GM18861 (cell line): ENCODE measurements around the gene VIT.
"Not testable (repeated sequence)": the region's sequence is repeated elsewhere in the genome, so short reads cannot be mapped to it uniquely, and the experiment has no call there.

Experiments
- ATAC-seq: cut with Tn5 transposase; IDR thresholded peaks from one replicate; pipeline ENCODE4 v1.9.1; 2021; ENCODE audit not compliant: unreplicated experiment

VIT gene

DNA sequence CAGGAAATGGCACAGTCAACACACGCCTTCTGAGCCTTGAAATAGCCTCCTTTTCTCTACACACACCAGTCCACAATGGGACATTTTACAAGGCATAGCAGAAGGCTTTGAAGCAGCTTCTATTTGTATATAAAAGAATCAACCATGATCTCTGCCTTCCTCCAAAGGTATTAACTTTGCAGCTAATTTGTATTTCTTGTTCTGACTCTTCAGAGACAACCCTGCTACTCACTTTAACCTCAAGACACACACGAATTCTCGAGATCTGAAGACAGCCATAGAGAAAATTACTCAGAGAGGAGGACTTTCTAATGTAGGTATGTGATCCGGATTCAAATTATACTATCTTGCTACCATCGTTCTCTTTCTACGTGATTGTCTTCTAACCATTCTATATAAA lies 104.6 kb downstream of the VIT start:
- no peak for ATAC-seq

GRCh38 chr2:36802952-36803351 lies 106.4 kb downstream of the VIT start:
- no peak for ATAC-seq

GRCh38 chr2:36805635-36806224 lies 109.2 kb downstream of the VIT start:
- ATAC-seq: no peak

- no peak for ATAC-seq
These were observed 110.8 kb downstream of the VIT start for GRCh38 chr2:36807223-36807886.

GRCh38 chr2:36808386-36809068 lies 112.0 kb downstream of the VIT start:
- no peak for ATAC-seq

DNA sequence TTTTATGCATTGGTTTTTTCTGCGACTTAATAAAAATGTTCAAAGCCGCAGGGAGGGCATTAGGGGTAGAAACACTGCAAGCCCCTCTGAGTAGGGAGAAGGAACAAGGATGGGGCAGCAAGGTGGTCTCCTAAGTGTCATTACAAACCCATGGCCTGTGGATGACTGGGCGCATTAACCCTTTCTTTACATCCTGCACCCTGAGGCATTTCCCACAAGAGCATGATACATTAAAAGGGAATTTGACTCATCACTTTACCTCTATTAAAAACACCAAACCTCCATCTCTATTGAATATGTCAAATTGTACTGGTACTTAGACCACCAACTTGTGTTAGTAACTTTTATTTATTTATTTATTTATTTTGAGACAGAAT lies 112.5 kb downstream of the VIT start:
- ATAC-seq: no peak

GRCh38 chr2:36811071-36811470 lies 114.6 kb downstream of the VIT start:
- no peak for ATAC-seq

- ATAC-seq: no peak
These were observed 115.7 kb downstream of the VIT start for GRCh38 chr2:36812196-36812595.

GRCh38 chr2:36818542-36818941 lies 122.0 kb downstream of the VIT start:
- ATAC-seq: no peak

GRCh38 chr2:36819095-36819711 lies 122.7 kb downstream of the VIT start:
- no peak for ATAC-seq

- no peak for ATAC-seq
These were observed 124.6 kb downstream of the VIT start for GRCh38 chr2:36820942-36821605.

GRCh38 chr2:36823862-36824261 lies 127.4 kb downstream of the VIT start:
- ATAC-seq: no peak

GRCh38 chr2:36824273-36824672 lies 127.8 kb downstream of the VIT start:
- no peak for ATAC-seq

GRCh38 chr2:36824683-36825082 lies 128.2 kb downstream of the VIT start:
- ATAC-seq: not testable (repeated sequence)

GRCh38 chr2:36831185-36831584 lies 134.7 kb downstream of the VIT start:
- no peak for ATAC-seq

DNA sequence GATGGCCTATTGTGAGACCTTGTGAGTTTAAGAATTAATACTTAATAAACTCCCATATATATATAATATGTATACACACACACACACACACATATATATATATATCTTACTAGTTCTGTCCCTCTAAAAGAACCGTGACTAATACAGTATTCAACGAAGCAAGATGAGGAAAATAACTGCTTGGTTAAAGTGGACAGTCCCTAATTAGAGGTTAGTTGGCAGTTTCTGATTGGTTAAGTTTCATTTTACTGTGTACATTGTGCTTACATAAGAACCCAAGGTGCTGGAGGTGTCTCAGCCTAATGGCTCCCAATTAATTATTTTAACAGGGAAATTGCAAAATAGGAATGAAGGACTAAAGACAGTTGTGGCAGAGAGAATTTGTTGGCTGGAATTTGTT lies 137.7 kb downstream of the VIT start:
- ATAC-seq: no peak

DNA sequence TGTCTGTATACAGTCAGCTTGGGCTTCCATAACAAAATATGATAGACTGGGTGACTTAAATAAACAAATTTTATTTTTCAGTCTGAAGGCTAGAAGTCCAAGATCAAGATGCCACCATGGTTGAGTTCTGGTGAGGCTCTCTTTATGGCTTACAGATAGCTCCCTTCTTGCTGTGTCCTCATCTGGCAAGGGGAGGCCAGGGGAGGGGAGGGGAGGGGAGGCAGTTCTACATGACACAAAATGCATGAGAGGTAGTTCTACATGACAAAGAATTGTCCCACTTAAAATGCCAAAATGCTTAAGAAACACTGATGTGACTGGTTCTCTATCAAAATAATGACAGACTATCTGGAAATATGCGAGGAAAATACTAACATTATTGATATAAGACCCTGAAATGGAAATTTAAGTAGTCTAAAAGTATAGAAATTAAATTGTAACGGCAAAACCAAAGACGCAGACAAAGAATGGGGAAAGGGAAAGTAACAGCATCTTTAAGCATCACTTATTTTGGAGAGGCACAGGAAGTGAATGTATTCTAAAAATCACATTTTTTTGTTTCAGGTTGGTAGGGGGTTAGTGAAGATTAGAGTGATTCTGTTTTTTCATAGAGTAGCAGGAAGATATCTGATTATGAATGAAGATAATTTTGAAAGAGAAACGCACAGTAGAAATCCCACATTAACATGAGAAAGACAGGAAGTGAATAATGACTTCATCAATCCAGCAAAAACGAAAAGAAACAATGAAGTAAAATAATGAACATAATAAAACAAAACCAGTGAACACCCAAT lies 138.4 kb downstream of the VIT start:
- ATAC-seq: no peak

GRCh38 chr2:36839976-36840617 lies 143.6 kb downstream of the VIT start:
- ATAC-seq: no peak

DNA sequence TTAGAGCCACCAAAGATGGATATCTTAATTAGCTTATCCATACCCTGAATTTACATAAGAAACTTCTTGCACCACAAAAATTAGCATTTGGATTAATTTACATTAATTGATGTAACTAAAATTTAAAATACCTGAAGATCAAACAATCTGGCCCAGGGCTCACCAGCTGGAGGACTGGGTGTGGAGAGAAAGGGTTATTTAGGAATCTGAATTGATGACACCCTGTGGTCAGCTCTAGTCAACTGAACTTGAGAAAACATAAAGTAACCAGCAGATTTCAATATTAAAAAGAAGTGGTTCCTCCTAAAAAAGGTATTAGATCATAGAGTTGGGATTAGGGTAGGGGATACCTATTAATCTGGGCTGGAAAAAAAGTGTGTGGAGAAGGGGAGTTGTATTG lies 147.3 kb downstream of the VIT start:
- no peak for ATAC-seq

GRCh38 chr2:36849265-36849664 lies 152.8 kb downstream of the VIT start:
- no peak for ATAC-seq
